ENCODE results near the gene CDKN1C.
A peak's percentile ranks its signal among the peaks of the same experiment; 100 is the strongest.

Gene CDKN1C

DNA sequence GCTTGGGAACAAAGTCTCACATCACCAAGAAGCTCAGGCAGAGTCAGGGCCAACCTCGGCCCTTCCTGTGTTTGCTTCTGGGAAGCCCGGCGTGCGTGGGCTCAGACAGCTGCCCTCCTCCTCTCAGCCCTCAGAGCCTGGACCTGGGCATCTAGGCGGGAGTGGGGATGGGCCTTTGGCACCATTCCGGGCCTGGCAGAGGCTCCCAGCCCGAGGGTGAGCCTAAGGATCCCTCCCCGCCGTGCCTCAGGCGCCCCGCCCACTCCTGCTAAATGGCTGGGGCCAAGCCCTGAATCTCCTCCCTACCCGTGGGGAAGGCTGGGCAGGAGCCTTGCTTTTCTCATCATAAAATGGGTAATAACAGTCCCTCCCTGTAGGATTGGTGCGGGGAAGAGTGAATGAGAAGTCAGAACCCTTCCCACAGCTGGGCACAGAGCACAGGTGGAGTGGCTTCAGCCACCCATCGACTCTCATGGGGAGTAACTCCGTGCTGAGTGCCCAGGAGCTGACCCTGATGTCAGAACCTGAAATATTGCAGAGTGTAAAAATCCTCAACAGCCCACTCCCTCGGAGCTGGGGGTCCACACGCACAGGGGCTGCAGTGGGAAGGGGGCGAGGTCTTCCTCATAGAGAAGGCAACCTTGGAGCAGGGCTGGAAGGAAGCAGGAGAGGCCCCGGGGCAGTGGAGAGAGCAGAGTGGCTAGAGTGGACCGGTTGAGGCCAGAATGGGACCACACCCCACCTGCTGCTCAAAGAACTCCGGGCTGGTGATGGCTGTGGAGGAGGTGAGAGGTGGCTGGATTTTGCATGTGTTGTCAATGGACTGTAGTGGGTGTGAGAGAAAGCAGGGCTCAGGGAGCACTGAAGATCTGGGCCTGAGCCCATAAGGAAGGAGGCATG lies 18.8 kb upstream of the CDKN1C start:
- Histone ChIP-seq H3K27ac (ENCODE audit: low read length) (no peak overlapping the region), H3K9me3 (ENCODE audit: control insufficient read depth, insufficient read depth, low read length) (no peaks in the 10 kb centered on the region), H3K27me3 (ENCODE audit: control insufficient read depth, insufficient read depth, low read length) (no peaks in the 10 kb centered on the region), H3K4me1 (ENCODE audit: control insufficient read depth, insufficient read depth, low read length) (peaks cover 7% of the 10 kb centered on the region; the same call in 1 of the 2 replicates), H3K4me3 (ENCODE audit: low read length) (no peak overlapping the region), H3K36me3 (ENCODE audit: control insufficient read depth, insufficient read depth, low read length) (no peaks in the 10 kb centered on the region)
- WGBS (ENCODE audit: insufficient coverage, insufficient read length): no CpG with 5 or more reads among the region's 21 CpGs
- no peak for DNase-seq (ENCODE audit: low read depth, low spot score)

DNA sequence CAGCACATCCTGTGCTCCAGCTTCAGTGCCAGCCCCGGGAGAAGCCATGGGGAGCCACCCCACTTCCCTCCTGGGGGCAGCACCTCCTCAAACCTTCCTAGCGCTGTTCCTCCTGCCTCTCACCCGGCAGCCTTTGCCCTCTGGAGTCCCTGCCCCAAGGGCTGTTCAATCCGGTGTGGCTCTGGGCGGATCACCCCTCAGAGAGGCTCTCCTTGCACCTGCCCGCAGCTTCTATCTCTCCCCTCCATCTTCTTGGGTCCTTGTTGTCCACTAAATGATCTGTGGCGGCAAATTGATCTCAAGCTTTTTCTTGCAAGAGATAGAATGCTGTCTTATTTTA lies 18.1 kb upstream of the CDKN1C start:
- no peaks in the 10 kb centered on the region for H3K9me3 ChIP-seq (ENCODE audit: control insufficient read depth, insufficient read depth, low read length)
- H3K4me1 ChIP-seq (ENCODE audit: control insufficient read depth, insufficient read depth, low read length): peaks cover 7% of the 10 kb centered on the region; the same call in 1 of the 2 replicates
- no peaks in the 10 kb centered on the region for H3K36me3 ChIP-seq (ENCODE audit: control insufficient read depth, insufficient read depth, low read length)
- H3K4me3 ChIP-seq (ENCODE audit: low read length): no peak overlapping the region
- no CpG with 5 or more reads among the region's 7 CpGs for WGBS (ENCODE audit: insufficient coverage, insufficient read length)
- H3K27ac ChIP-seq (ENCODE audit: low read length): no peak overlapping the region
- no peaks in the 10 kb centered on the region for H3K27me3 ChIP-seq (ENCODE audit: control insufficient read depth, insufficient read depth, low read length)
- no peak for DNase-seq (ENCODE audit: low read depth, low spot score)

DNA sequence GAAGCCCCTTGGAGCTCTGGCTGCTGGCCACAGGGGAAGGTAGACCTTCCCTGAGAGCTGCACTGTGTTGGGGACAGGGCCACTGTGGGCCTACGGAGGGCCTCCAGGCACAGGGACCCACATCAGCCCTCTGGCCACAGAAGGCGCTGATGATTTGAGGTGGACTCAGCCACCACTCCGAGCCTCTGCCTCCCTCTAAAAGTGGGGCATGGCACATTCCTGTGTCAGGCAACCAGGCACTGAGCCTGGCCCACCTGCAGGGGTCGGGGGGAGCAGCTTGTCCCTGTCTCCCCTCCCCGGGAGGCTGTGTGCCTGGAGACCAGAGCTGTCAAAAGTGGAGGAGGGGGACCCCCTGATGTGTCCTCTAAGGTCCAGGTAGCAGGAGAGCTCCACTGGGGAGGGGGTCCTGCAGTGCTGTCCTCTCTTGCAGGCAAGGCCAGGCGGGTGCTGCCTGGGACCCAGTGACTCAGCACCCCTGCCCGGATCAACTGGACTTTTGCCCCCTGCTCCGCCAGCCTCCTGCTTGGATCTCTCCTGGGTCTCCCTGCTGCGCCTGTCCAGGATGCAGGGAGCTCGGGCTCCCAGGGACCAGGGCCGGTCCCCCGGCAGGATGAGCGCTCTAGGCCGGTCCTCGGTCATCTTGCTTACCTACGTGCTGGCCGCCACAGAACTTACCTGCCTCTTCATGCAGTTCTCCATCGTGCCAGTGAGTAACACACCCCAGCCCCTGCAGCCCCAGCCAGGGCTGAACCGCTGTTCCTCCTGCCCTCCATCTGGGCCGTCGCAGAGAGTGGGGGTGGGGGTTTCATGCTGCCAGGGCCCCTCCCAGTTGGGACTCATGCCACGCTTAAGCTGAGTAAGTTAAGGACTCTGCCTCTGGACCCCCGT lies 17.5 kb upstream of the CDKN1C start:
- H3K36me3 ChIP-seq (ENCODE audit: control insufficient read depth, insufficient read depth, low read length): no peaks in the 10 kb centered on the region
- no peaks in the 10 kb centered on the region for H3K9me3 ChIP-seq (ENCODE audit: control insufficient read depth, insufficient read depth, low read length)
- WGBS (ENCODE audit: insufficient coverage, insufficient read length): no CpG with 5 or more reads among the region's 23 CpGs
- no peak for DNase-seq (ENCODE audit: low read depth, low spot score)
- no peaks in the 10 kb centered on the region for H3K27me3 ChIP-seq (ENCODE audit: control insufficient read depth, insufficient read depth, low read length)
- H3K4me1 ChIP-seq (ENCODE audit: control insufficient read depth, insufficient read depth, low read length): peaks cover 7% of the 10 kb centered on the region; the same call in 1 of the 2 replicates
- H3K27ac ChIP-seq (ENCODE audit: low read length): no peak overlapping the region
- H3K4me3 ChIP-seq (ENCODE audit: low read length): peak overlapping the region; percentile 78; the same call in 1 of the 2 replicates

DNA sequence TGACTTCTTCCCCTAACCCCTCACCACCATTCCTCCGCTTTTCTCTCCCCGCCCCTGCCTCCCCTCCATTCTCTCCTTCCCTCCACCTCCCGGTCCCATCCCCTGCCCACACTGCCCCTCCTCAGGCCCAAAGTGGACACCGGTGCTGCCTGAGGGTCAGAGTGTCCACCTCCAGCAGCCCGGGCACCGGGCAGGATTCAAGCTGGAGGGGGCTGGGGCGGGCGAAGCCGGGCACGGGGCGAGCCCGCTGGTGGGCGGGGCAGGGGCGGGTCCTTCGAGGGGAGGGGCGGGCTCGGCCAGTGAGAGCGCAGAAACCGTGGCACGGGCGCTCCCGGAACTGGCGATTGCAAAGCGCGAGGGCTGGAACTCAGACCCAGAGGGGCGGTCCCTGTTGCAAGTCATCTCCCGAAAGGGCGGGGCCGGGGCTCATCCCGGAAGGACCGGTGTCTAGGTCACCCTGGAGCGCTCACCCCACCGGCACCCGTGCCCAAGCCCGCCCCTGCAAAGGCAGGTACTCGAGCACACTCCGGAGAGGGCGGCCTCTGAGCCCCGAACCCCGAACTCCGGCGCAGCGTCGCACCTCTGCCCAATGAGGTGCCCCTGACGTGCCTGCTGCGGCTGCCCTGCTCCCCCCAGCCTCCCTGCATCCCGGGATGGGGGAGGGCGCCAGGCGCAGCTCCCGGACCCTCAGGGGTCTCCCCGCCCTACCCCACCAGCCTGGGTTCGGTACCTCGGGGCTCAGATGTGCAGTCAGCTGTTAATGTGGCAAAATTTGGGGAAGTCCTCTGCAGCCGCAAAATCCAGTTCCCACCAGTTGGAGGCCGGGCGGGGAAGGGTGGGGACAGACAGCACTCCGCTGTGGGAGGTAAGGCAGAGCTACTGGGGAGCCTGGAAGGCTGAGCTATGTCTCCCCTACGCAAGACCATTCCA lies 16.5 kb upstream of the CDKN1C start:
- WGBS (ENCODE audit: insufficient coverage, insufficient read length): no CpG with 5 or more reads among the region's 58 CpGs
- Histone ChIP-seq H3K36me3 (ENCODE audit: control insufficient read depth, insufficient read depth, low read length) (no peaks in the 10 kb centered on the region), H3K9me3 (ENCODE audit: control insufficient read depth, insufficient read depth, low read length) (no peaks in the 10 kb centered on the region), H3K4me1 (ENCODE audit: control insufficient read depth, insufficient read depth, low read length) (peaks cover 7% of the 10 kb centered on the region; the same call in 1 of the 2 replicates), H3K27ac (ENCODE audit: low read length) (no peak overlapping the region), H3K4me3 (ENCODE audit: low read length) (peak overlapping the region; percentile 78; the same call in 1 of the 2 replicates), H3K27me3 (ENCODE audit: control insufficient read depth, insufficient read depth, low read length) (no peaks in the 10 kb centered on the region)
- peak; percentile 82 for DNase-seq (ENCODE audit: low read depth, low spot score)

DNA sequence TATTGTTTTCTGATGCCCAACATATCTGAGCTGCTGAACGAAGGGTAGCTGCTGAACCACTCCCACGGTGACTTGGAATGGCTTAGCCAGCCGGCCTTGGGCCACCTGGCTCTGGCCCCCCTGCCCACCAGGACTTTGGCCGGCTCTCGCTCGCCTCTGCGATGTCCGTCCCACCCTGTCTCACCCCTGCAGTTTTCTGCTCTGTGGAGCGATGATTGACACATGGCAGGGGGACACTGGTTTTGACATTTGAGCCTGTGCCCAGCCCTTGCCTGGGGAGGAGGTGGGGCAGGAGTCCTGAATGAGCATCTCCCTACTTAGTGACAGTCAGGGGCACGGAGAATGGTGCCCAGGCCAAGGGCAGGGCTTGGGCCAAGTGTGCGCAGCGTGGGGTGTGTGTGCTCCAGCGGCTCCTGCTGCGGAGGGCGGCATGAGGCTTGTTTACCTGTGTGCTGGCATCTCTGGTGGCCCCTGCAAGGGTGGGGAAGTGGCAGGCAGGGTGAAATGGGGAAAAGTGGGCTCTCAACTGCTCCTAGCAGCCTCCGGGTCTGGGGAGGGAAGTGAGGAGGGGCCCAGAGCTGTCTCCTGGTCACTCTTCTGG lies 15.7 kb upstream of the CDKN1C start:
- DNase-seq (ENCODE audit: low read depth, low spot score): no peak
- Histone ChIP-seq H3K9me3 (ENCODE audit: control insufficient read depth, insufficient read depth, low read length) (no peaks in the 10 kb centered on the region), H3K4me3 (ENCODE audit: low read length) (no peak overlapping the region), H3K4me1 (ENCODE audit: control insufficient read depth, insufficient read depth, low read length) (peaks cover 7% of the 10 kb centered on the region; the same call in 1 of the 2 replicates), H3K27ac (ENCODE audit: low read length) (no peak overlapping the region), H3K36me3 (ENCODE audit: control insufficient read depth, insufficient read depth, low read length) (no peaks in the 10 kb centered on the region), H3K27me3 (ENCODE audit: control insufficient read depth, insufficient read depth, low read length) (no peaks in the 10 kb centered on the region)
- no CpG with 5 or more reads among the region's 16 CpGs for WGBS (ENCODE audit: insufficient coverage, insufficient read length)

DNA sequence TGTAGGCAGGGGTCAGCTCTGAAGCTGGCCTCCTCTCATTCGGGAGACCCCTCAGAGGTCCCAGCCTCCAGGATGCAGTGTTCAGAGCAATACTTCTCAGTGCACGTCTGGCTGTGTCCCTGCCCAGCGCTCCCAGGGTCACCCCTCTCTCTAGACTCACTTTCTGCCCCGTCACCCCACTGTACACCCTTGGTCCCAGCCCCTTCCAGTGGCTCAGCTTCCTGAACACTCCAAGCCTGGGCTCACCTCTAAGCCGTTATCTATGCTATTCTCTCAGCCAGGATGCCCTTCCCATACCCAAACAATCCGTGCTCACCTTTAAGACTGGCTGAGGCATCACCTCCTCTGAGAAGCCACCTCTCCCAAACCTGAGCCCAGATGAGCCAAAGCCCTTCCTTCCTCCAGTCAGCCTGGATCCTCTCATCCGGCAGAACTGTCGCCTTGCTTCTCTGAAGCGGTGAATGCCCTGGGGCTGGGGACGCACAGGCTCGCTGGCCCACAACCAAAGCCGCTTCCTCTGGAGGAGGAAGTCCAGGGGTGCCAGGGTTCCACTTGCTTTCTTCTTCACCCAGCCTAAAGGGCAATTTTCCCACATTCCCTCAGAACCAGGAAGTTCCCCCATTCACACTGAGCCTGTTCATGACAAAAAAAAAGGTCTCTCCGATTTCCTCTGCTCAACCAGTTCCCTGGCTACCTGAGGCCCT lies 13.7 kb upstream of the CDKN1C start:
- DNase-seq (ENCODE audit: low read depth, low spot score): no peak
- Histone ChIP-seq H3K36me3 (ENCODE audit: control insufficient read depth, insufficient read depth, low read length) (no peaks in the 10 kb centered on the region), H3K27me3 (ENCODE audit: control insufficient read depth, insufficient read depth, low read length) (no peaks in the 10 kb centered on the region), H3K9me3 (ENCODE audit: control insufficient read depth, insufficient read depth, low read length) (no peaks in the 10 kb centered on the region), H3K27ac (ENCODE audit: low read length) (no peak overlapping the region), H3K4me1 (ENCODE audit: control insufficient read depth, insufficient read depth, low read length) (peaks cover 7% of the 10 kb centered on the region; the same call in 1 of the 2 replicates), H3K4me3 (ENCODE audit: low read length) (no peak overlapping the region)
- WGBS (ENCODE audit: insufficient coverage, insufficient read length): no CpG with 5 or more reads among the region's 13 CpGs

DNA sequence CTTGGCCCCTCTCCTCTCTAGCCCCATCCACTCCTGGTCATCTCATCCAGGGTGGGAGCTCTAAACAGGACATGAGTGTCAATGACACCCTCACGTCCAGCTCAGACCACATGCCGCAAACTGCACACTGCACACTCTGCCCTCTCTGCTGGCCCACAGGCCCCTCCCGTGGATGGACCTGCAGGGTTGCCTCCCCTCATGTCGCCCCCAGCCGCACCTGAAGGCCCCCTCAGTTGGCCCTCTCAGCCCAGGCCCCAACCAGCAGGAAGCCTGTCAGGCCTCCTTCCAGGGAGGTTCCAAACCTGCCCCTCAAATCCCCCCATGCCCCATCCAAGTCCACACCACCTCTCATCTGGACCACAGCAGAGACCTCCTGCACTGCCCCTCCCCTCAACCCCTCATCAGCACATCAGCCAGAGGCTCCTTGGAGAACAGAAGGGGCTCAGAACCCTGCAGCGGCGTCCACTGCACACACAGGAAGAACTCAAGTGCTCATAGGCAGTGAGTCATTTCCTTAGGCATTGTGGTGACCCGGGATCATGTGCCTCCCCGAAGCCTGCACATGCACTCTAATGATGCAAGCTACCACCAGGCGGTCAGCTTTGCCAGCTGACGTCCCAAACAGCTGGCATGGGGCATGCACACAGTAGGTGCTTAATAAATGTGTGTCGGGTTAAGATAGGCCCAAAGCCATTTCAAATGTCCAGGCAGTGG lies 12.9 kb upstream of the CDKN1C start:
- no CpG with 5 or more reads among the region's 12 CpGs for WGBS (ENCODE audit: insufficient coverage, insufficient read length)
- H3K27me3 ChIP-seq (ENCODE audit: control insufficient read depth, insufficient read depth, low read length): no peaks in the 10 kb centered on the region
- no peak overlapping the region for H3K4me3 ChIP-seq (ENCODE audit: low read length)
- H3K9me3 ChIP-seq (ENCODE audit: control insufficient read depth, insufficient read depth, low read length): no peaks in the 10 kb centered on the region
- no peak overlapping the region for H3K27ac ChIP-seq (ENCODE audit: low read length)
- peaks cover 7% of the 10 kb centered on the region; the same call in 1 of the 2 replicates for H3K4me1 ChIP-seq (ENCODE audit: control insufficient read depth, insufficient read depth, low read length)
- no peak for DNase-seq (ENCODE audit: low read depth, low spot score)
- no peaks in the 10 kb centered on the region for H3K36me3 ChIP-seq (ENCODE audit: control insufficient read depth, insufficient read depth, low read length)

DNA sequence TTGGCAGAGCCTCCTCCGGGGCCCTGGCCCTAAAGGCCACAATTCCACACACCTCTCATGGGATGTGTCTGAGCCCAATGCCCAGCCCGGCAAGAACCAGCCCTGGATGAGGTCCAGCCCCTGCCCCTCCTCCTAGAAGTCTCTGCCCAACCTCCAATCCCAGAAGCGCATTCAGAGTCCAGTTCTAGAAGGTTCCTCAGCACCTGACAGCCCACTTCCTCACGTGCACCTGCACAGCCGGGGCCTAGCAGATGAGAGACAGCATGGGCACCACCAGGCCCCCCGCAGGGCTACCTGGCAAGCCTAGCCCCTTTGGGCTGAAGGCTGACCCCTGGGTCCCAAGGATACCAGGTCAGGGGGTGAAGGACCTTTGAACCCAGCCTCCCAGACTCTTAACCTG lies 11.5 kb upstream of the CDKN1C start:
- no peak for DNase-seq (ENCODE audit: low read depth, low spot score)
- peaks cover 2% of the 10 kb centered on the region; the same call in 1 of the 2 replicates for H3K4me1 ChIP-seq (ENCODE audit: control insufficient read depth, insufficient read depth, low read length)
- H3K9me3 ChIP-seq (ENCODE audit: control insufficient read depth, insufficient read depth, low read length): no peaks in the 10 kb centered on the region
- no CpG with 5 or more reads among the region's 6 CpGs for WGBS (ENCODE audit: insufficient coverage, insufficient read length)
- H3K27ac ChIP-seq (ENCODE audit: low read length): no peak overlapping the region
- no peaks in the 10 kb centered on the region for H3K36me3 ChIP-seq (ENCODE audit: control insufficient read depth, insufficient read depth, low read length)
- no peaks in the 10 kb centered on the region for H3K27me3 ChIP-seq (ENCODE audit: control insufficient read depth, insufficient read depth, low read length)
- H3K4me3 ChIP-seq (ENCODE audit: low read length): no peak overlapping the region

DNA sequence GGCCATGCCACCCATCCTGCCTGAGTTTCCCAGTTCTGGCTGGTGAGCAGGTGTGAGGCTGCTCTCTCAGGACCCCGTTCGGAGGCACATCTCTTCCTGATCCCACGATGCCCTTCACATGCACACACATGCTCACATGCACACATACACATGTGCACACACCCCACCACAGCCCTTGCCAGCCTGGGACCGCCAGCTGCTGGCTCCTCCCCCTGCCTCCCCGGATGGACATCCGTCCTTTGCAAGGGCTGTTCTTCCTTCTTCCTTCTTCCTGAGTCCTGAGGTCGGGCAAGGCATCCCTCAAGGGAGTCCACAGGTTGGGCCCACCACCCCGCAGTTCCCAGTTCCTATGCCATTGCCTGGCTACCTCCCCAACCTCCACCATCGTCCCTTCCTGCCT lies 10.5 kb upstream of the CDKN1C start:
- Histone ChIP-seq H3K27ac (ENCODE audit: low read length) (no peak overlapping the region), H3K4me1 (ENCODE audit: control insufficient read depth, insufficient read depth, low read length) (peaks cover 2% of the 10 kb centered on the region; the same call in 1 of the 2 replicates), H3K27me3 (ENCODE audit: control insufficient read depth, insufficient read depth, low read length) (no peaks in the 10 kb centered on the region), H3K9me3 (ENCODE audit: control insufficient read depth, insufficient read depth, low read length) (no peaks in the 10 kb centered on the region), H3K36me3 (ENCODE audit: control insufficient read depth, insufficient read depth, low read length) (no peaks in the 10 kb centered on the region), H3K4me3 (ENCODE audit: low read length) (no peak overlapping the region)
- no CpG with 5 or more reads among the region's 9 CpGs for WGBS (ENCODE audit: insufficient coverage, insufficient read length)
- DNase-seq (ENCODE audit: low read depth, low spot score): no peak

Data from iPS DF 6.9 (cell line).